PC-3 (cell line): Measurements from ENCODE around the gene ITGAV. TPM values are rescaled to one million over a fixed set of nuclear protein-coding genes. Genes with fewer than 3 reads are reported as not detected.

Experiments
- ATAC-seq: fragments of 200-7000 bp; cut with Tn5 transposase; 2 replicates; pipeline ENCODE4 v1.9.1; 2020; ENCODE audit warnings: mild to moderate bottlenecking, moderate library complexity
- BruUV-seq: library from RNA; stranded (reverse); fragments of 400-500 nt; replicated peaks from 2 replicates; lab custom pipeline; 2021; lab: Mats Ljungman, UMichigan
- CTCF ChIA-PET: fragments of 300-600 bp; sonication (Branson Sonifier 250); formaldehyde crosslinking; loops from one replicate; lab custom pipeline; 2022; ENCODE audit warnings: antibody characterized with exemption; lab: Charles Lee
- POLR2A ChIA-PET: fragments of 300-600 bp; sonication (Branson Sonifier 250); formaldehyde crosslinking; loops from one replicate; lab custom pipeline; 2022; ENCODE audit warnings: antibody characterized with exemption; ENCODE audit not compliant: unreplicated experiment; lab: Charles Lee
- DNase-seq: peaks from one replicate; pipeline ENCODE4 v3.0.0-alpha.2; 2015
- H2AFZ ChIP-seq: fragments of 300-600 bp; sonication (generic); 2 replicates; pipeline ENCODE4 v1.6.0; 2016; ENCODE audit warnings: antibody characterized with exemption, low read length
- H3F3A ChIP-seq: fragments of 300-600 bp; sonication (generic); one replicate; pipeline ENCODE4 v1.6.0; 2017; ENCODE audit warnings: antibody characterized with exemption, low read length, control low read depth, mild to moderate bottlenecking; ENCODE audit not compliant: unreplicated experiment
- H3K27ac ChIP-seq: fragments of 300-600 bp; sonication (generic); 2 replicates; pipeline ENCODE4 v1.5.1; 2016; ENCODE audit warnings: mild to moderate bottlenecking, low read length
- H3K27me3 ChIP-seq: fragments of 300-600 bp; sonication (generic); 2 replicates; pipeline ENCODE4 v1.6.1; 2016; ENCODE audit warnings: low read length, mixed read lengths
- H3K36me3 ChIP-seq: fragments of 300-600 bp; sonication (generic); 2 replicates; pipeline ENCODE4 v1.6.1; 2016; ENCODE audit warnings: low read depth, mixed run types, low read length, mixed read lengths
- H3K4me1 ChIP-seq: fragments of 300-600 bp; sonication (generic); 2 replicates; pipeline ENCODE4 v1.5.1; 2016; ENCODE audit warnings: low read length; ENCODE audit not compliant: insufficient read depth
- H3K4me2 ChIP-seq: fragments of 300-600 bp; sonication (generic); 2 replicates; pipeline ENCODE4 v1.6.0; 2016; ENCODE audit warnings: low read length
- H3K4me3 ChIP-seq: fragments of 300-600 bp; sonication (generic); 2 replicates; pipeline ENCODE4 v1.5.1; 2016; ENCODE audit warnings: mild to moderate bottlenecking, low read length, mixed read lengths
- H3K79me2 ChIP-seq: fragments of 300-600 bp; sonication (generic); 2 replicates; pipeline ENCODE4 v1.6.1; 2017; ENCODE audit warnings: low read length, mixed read lengths
- H3K9ac ChIP-seq: fragments of 300-600 bp; sonication (generic); 2 replicates; pipeline ENCODE4 v1.6.0; 2016; ENCODE audit warnings: mild to moderate bottlenecking, low read length
- H3K9me2 ChIP-seq: fragments of 300-600 bp; sonication (generic); replicated peaks from 2 replicates; pipeline ENCODE4 v1.6.1; 2016; ENCODE audit warnings: mixed run types, low read length, mixed read lengths
- H3K9me3 ChIP-seq: fragments of 300-600 bp; sonication (generic); 2 replicates; pipeline ENCODE4 v1.6.1; 2016; ENCODE audit warnings: low read length, mixed read lengths
- H4K20me1 ChIP-seq: fragments of 300-600 bp; sonication (generic); 2 replicates; pipeline ENCODE4 v1.6.1; 2016; ENCODE audit warnings: low read length, mixed read lengths
- CTCF ChIP-seq: fragments of 300-600 bp; sonication (generic); conservative IDR thresholded peaks from 2 replicates; pipeline ENCODE4 v1.5.1; 2017; ENCODE audit warnings: antibody characterized with exemption, low read depth, mild to moderate bottlenecking, low read length
- EZH2 ChIP-seq: fragments of 300-600 bp; sonication (generic); IDR thresholded peaks from one replicate; pipeline ENCODE4 v1.6.1; 2017; ENCODE audit warnings: antibody characterized with exemption, mild to moderate bottlenecking, low read length; ENCODE audit not compliant: unreplicated experiment
- EZH2phosphoT487 ChIP-seq: fragments of 300-600 bp; sonication (generic); IDR thresholded peaks from 2 replicates; pipeline ENCODE4 v1.6.1; 2018; ENCODE audit warnings: mild to moderate bottlenecking, antibody characterized with exemption, low read length, borderline replicate concordance
- intact Hi-C: fragments of 100-400 bp; cut with micrococcal nuclease; formaldehyde crosslinking; loops from 2 replicates; pipeline ENCODE4 v1.9.0; 2023
- total RNA-seq: library from RNA; depleted of rRNA; stranded (reverse); fragments of >200 nt; gene quantifications from 2 replicates; pipeline ENCODE4 v1.2.3, GENCODE V29; 2014

The ITGAV gene
- total RNA-seq, 1 experiment from 2014 or later = 23.5 TPM

- H3K36me3 ChIP-seq = peaks cover 39% of the 10 kb centered on the region
- ATAC-seq (no peak), DNase-seq (no peak)
- H2AFZ ChIP-seq = no peak overlapping the region
- intact Hi-C loops = no loop called here
- no peaks in the 10 kb centered on the region for H3K27me3 ChIP-seq
- no peaks in the 10 kb centered on the region for H3K4me1 ChIP-seq
- no peak overlapping the region for H3K27ac ChIP-seq
- ChIA-PET POLR2A (no interaction called here), CTCF (no interaction called here)
- no peaks in the 10 kb centered on the region for H3K9me2 ChIP-seq
- peaks cover 9% of the 10 kb centered on the region; the same call in 1 of the 2 replicates for H3K9me3 ChIP-seq
- no peaks in the 10 kb centered on the region for H3K79me2 ChIP-seq
- no peak overlapping the region for H3K4me2 ChIP-seq
- TF ChIP-seq EZH2 = no peak
- no peak for TF ChIP-seq CTCF
- no peak for TF ChIP-seq EZH2phosphoT487
- no peaks in the 10 kb centered on the region for H3F3A ChIP-seq
- H4K20me1 ChIP-seq = no peaks in the 10 kb centered on the region
- no peak overlapping the region for H3K9ac ChIP-seq
- no TSS peak for BruUV-seq
- no peak overlapping the region for H3K4me3 ChIP-seq
These were observed 85.5 kb downstream of the ITGAV start for GRCh38 chr2:186675380-186675779.

GRCh38 chr2:186683341-186683740 lies 93.5 kb downstream of the ITGAV start:
- CTCF ChIA-PET = no interaction called here
- ATAC-seq = no peak
- no TSS peak for BruUV-seq

More at GRCh38 chr2:186683341-186683740, 93.5 kb downstream of the ITGAV start:
- Histone ChIP-seq H3K9me2 (no peaks in the 10 kb centered on the region), H2AFZ (no peak overlapping the region), H3K9ac (no peak overlapping the region), H3F3A (no peaks in the 10 kb centered on the region), H4K20me1 (no peaks in the 10 kb centered on the region), H3K27ac (no peak overlapping the region), H3K4me2 (no peak overlapping the region), H3K4me1 (no peaks in the 10 kb centered on the region), H3K36me3 (peaks cover 4% of the 10 kb centered on the region; the same call in 1 of the 2 replicates), H3K27me3 (no peaks in the 10 kb centered on the region), H3K4me3 (no peak overlapping the region), H3K9me3 (peaks cover 11% of the 10 kb centered on the region), H3K79me2 (no peaks in the 10 kb centered on the region)
- POLR2A ChIA-PET = no interaction called here
- no peak for DNase-seq
- intact Hi-C loops = no loop called here
- no peak for TF ChIP-seq EZH2
- no peak for TF ChIP-seq CTCF
- TF ChIP-seq EZH2phosphoT487 = no peak
